A549 treated with Mapracorat at 1 μM for 4 hours (cell line): ENCODE data around the gene UNC45A. TPM values are rescaled to one million over a fixed set of nuclear protein-coding genes. Genes with fewer than 3 reads are reported as not detected.

Source experiments
- total RNA-seq: library from RNA; stranded (reverse); fragments of 200-300 nt; extraction: Qiagen RNA extraction; gene quantifications from 5 replicates; pipeline ENCODE4 v1.2.3, GENCODE V29; 2022

UNC45A gene
- 51.9 to 58.9 TPM (median 56.3 TPM) in 5 replicates for total RNA-seq

GRCh38 chr15:90934949-90935751 lies at the start of gene UNC45A:
UNC45A (plus strand) TSS chr15:90935285; CDS start chr15:90935325, 40 bp downstream.

GRCh38 chr15:90902840-90903732 lies 32.0 kb upstream of the UNC45A start, which contains the start of gene MAN2A2:
MAN2A2 (plus strand) TSS chr15:90903302; CDS start chr15:90904208, 906 bp downstream.

GRCh38 chr15:90931828-90932659 lies 3.0 kb upstream of the UNC45A start, which contains the start of gene HDDC3:
HDDC3 (minus strand) TSS chr15:90932549; CDS start chr15:90932540, 9 bp downstream.

GRCh38 chr15:90954712-90955623 lies 19.9 kb downstream of the UNC45A start, which contains the start of gene RCCD1:
RCCD1 (plus strand) TSS chr15:90954884; CDS start chr15:90956735, 1,851 bp downstream.

GRCh38 chr15:90994417-90995311 lies 59.6 kb downstream of the UNC45A start, which contains the start of gene PRC1:
PRC1 (minus strand) TSS chr15:90994535; CDS start chr15:90994417, 118 bp downstream.

Other genes starting within 250 kb of the UNC45A start
- gene BLM, start 217.9 kb upstream of the UNC45A start, total RNA-seq, result 10.8 to 17.2 TPM (median 14.1 TPM) in 5 replicates
- 43.2 to 65.1 TPM (median 59.8 TPM) in 5 replicates for gene FURIN, start 66.7 kb upstream of the UNC45A start, total RNA-seq
- 0.43 to 1.0 TPM (median 0.78 TPM) in 5 replicates for gene FES, start 50.8 kb upstream of the UNC45A start, total RNA-seq
- 23.6 to 31.6 TPM (median 27.2 TPM) in 5 replicates for gene MAN2A2, start 32.0 kb upstream of the UNC45A start, total RNA-seq
- 29.9 to 38.7 TPM (median 35.1 TPM) in 5 replicates for gene HDDC3, start 2.7 kb upstream of the UNC45A start, total RNA-seq
- 23.6 to 39.6 TPM (median 32.7 TPM) in 5 replicates for gene RCCD1, start 19.6 kb downstream of the UNC45A start, total RNA-seq
- 184 to 223 TPM (median 205 TPM) in 5 replicates for gene PRC1, start 59.2 kb downstream of the UNC45A start, total RNA-seq
- 12.3 to 17.1 TPM (median 15.2 TPM) in 5 replicates for gene VPS33B, start 87.3 kb downstream of the UNC45A start, total RNA-seq
- 0.05 to 0.14 TPM (median 0.08 TPM) in 5 replicates for gene SV2B, start 165.0 kb downstream of the UNC45A start, total RNA-seq